NCI-H2196 treated with DMSO at 0.1 percent for 48 hours (cell line): Measurements from ENCODE around the gene RBM48.
A peak's percentile ranks its signal among the peaks of the same experiment; 100 is the strongest.
"Not testable (repeated sequence)": the region's sequence is repeated elsewhere in the genome, so short reads cannot be mapped to it uniquely, and the experiment has no call there.

Experiments used
- DNase-seq: peaks from one replicate; lab custom pipeline; 2025; ENCODE audit not compliant: unreplicated experiment; lab: John Stamatoyannopoulos, UW

The RBM48 gene

GRCh38 chr7:92543542-92543941 lies 14.9 kb downstream of the RBM48 start:
- DNase-seq = not testable (repeated sequence)

- DNase-seq = not testable (repeated sequence)
Observed at GRCh38 chr7:92545116-92545515, 16.5 kb downstream of the RBM48 start.

GRCh38 chr7:92546856-92547497 lies 18.4 kb downstream of the RBM48 start:
- no peak for DNase-seq

- no peak for DNase-seq
Observed at GRCh38 chr7:92547579-92547978, 19.0 kb downstream of the RBM48 start.

- no peak for DNase-seq
Observed at GRCh38 chr7:92550194-92550593, 21.6 kb downstream of the RBM48 start.

- DNase-seq = no peak
Observed at GRCh38 chr7:92557249-92557648, 28.7 kb downstream of the RBM48 start.

- DNase-seq = no peak
Observed at GRCh38 chr7:92557808-92558362, 29.3 kb downstream of the RBM48 start.

GRCh38 chr7:92560602-92561001 lies 32.0 kb downstream of the RBM48 start:
- DNase-seq = no peak

- DNase-seq = no peak
Observed at GRCh38 chr7:92563345-92563744, 34.8 kb downstream of the RBM48 start.

- DNase-seq = no peak
Observed at GRCh38 chr7:92567460-92567859, 38.9 kb downstream of the RBM48 start.

GRCh38 chr7:92569137-92569536 lies 40.5 kb downstream of the RBM48 start:
- DNase-seq = no peak

GRCh38 chr7:92576296-92576695 lies 47.7 kb downstream of the RBM48 start:
- DNase-seq = no peak

- DNase-seq = no peak
Observed at GRCh38 chr7:92582948-92583347, 54.4 kb downstream of the RBM48 start.

GRCh38 chr7:92584953-92585352 lies 56.4 kb downstream of the RBM48 start:
- peak; percentile 61 for DNase-seq

GRCh38 chr7:92586403-92586802 lies 57.8 kb downstream of the RBM48 start:
- DNase-seq = no peak

GRCh38 chr7:92586841-92587240 lies 58.2 kb downstream of the RBM48 start:
- no peak for DNase-seq
